Measurements from ENCODE around the gene DND1. TPM values are rescaled to one million over a fixed set of nuclear protein-coding genes. Genes with fewer than 3 reads are reported as not detected.
"Not testable (repeated sequence)": the region's sequence is repeated elsewhere in the genome, so short reads cannot be mapped to it uniquely, and the experiment has no call there.

Gene DND1
- total RNA-seq, 2 donors from 2014 or later, result 3.3 to 7.8 TPM

- H3K9me3 Mint-ChIP-seq, result no peaks in the 10 kb centered on the region
- peaks cover 15 to 17% of the 10 kb centered on the region in 2 donors for H3K27me3 Mint-ChIP-seq
- peaks cover 19 to 21% of the 10 kb centered on the region in 2 donors for H3K4me1 Mint-ChIP-seq (ENCODE audit: low read depth in 2 of 2)
- H3K36me3 Mint-ChIP-seq, result no peaks in the 10 kb centered on the region
- peak overlapping the region; percentile 89 for H3K4me3 Mint-ChIP-seq
- DNase-seq (ENCODE audit: low spot score) (no peak), ATAC-seq (peak in 1 of 2 donors; percentile 39)
- H3K27ac Mint-ChIP-seq, result no peak overlapping the region
These were observed 41.5 kb downstream of the DND1 start for GRCh38 chr5:140631831-140632365.

- DNase-seq (ENCODE audit: low spot score) (no peak), ATAC-seq (no peak)
- H3K36me3 Mint-ChIP-seq, result no peaks in the 10 kb centered on the region
- H3K4me3 Mint-ChIP-seq, result peak overlapping the region; percentile 39
- peaks cover 17 to 18% of the 10 kb centered on the region in 2 donors for H3K27me3 Mint-ChIP-seq
- H3K9me3 Mint-ChIP-seq, result no peaks in the 10 kb centered on the region
- H3K4me1 Mint-ChIP-seq (ENCODE audit: low read depth in 2 of 2), result peaks cover 19 to 21% of the 10 kb centered on the region in 2 donors
- no peak overlapping the region for H3K27ac Mint-ChIP-seq
These were observed 42.3 kb downstream of the DND1 start for GRCh38 chr5:140631036-140631417.

GRCh38 chr5:140630292-140631035, 42.9 kb downstream of the DND1 start:
- ATAC-seq (no peak), DNase-seq (ENCODE audit: low spot score) (no peak)
- H3K27ac Mint-ChIP-seq, result no peak overlapping the region
- peaks cover 19 to 22% of the 10 kb centered on the region in 2 donors for H3K27me3 Mint-ChIP-seq
- peaks cover 19 to 21% of the 10 kb centered on the region in 2 donors for H3K4me1 Mint-ChIP-seq (ENCODE audit: low read depth in 2 of 2)
- H3K36me3 Mint-ChIP-seq, result no peaks in the 10 kb centered on the region
- H3K4me3 Mint-ChIP-seq, result peak overlapping the region; percentile 39
- no peaks in the 10 kb centered on the region for H3K9me3 Mint-ChIP-seq

GRCh38 chr5:140628711-140629110, 44.7 kb downstream of the DND1 start:
- Mint-ChIP-seq H3K4me3 (no peak overlapping the region), H3K4me1 (ENCODE audit: low read depth in 2 of 2) (peaks cover 16 to 17% of the 10 kb centered on the region in 2 donors), H3K9me3 (no peaks in the 10 kb centered on the region), H3K27ac (no peak overlapping the region), H3K27me3 (peaks cover 21 to 26% of the 10 kb centered on the region in 2 donors), H3K36me3 (no peaks in the 10 kb centered on the region)
- ATAC-seq (no peak), DNase-seq (ENCODE audit: low spot score) (no peak)

- no peak for ATAC-seq
- peaks cover 9 to 12% of the 10 kb centered on the region in 2 donors for H3K4me1 Mint-ChIP-seq (ENCODE audit: low read depth in 2 of 2)
These were observed 45.4 kb downstream of the DND1 start for GRCh38 chr5:140627972-140628371.

GRCh38 chr5:140624886-140625285, 48.5 kb downstream of the DND1 start:
- H3K4me1 Mint-ChIP-seq (ENCODE audit: low read depth in 2 of 2); H3K36me3 Mint-ChIP-seq; H3K27ac Mint-ChIP-seq: not testable (repeated sequence)

More at GRCh38 chr5:140627972-140628371, 45.4 kb downstream of the DND1 start:
- H3K9me3 Mint-ChIP-seq, result no peaks in the 10 kb centered on the region
- H3K27ac Mint-ChIP-seq, result no peak overlapping the region
- H3K36me3 Mint-ChIP-seq, result no peaks in the 10 kb centered on the region
- DNase-seq (ENCODE audit: low spot score), result no peak
- H3K4me3 Mint-ChIP-seq, result no peak overlapping the region
- peaks cover 17 to 26% of the 10 kb centered on the region in 2 donors for H3K27me3 Mint-ChIP-seq

GRCh38 chr5:140623061-140623460, 50.3 kb downstream of the DND1 start:
- not testable (repeated sequence) for H3K36me3 Mint-ChIP-seq; H3K9me3 Mint-ChIP-seq; ATAC-seq; DNase-seq (ENCODE audit: low spot score); H3K4me3 Mint-ChIP-seq; H3K4me1 Mint-ChIP-seq (ENCODE audit: low read depth in 2 of 2); H3K27ac Mint-ChIP-seq
- peaks cover 19 to 32% of the 10 kb centered on the region in 2 donors for H3K27me3 Mint-ChIP-seq

More at GRCh38 chr5:140624886-140625285, 48.5 kb downstream of the DND1 start:
- not testable (repeated sequence) for DNase-seq (ENCODE audit: low spot score); H3K4me3 Mint-ChIP-seq; H3K9me3 Mint-ChIP-seq; ATAC-seq
- peaks cover 19 to 24% of the 10 kb centered on the region in 2 donors for H3K27me3 Mint-ChIP-seq

GRCh38 chr5:140622301-140622700, 51.1 kb downstream of the DND1 start:
- H3K27ac Mint-ChIP-seq, result no peak overlapping the region
- no peak for ATAC-seq
- peaks cover 22 to 36% of the 10 kb centered on the region in 2 donors for H3K27me3 Mint-ChIP-seq
- no peaks in the 10 kb centered on the region for H3K4me1 Mint-ChIP-seq (ENCODE audit: low read depth in 2 of 2)
- DNase-seq (ENCODE audit: low spot score), result no peak
- H3K36me3 Mint-ChIP-seq, result no peaks in the 10 kb centered on the region
- H3K4me3 Mint-ChIP-seq, result no peak overlapping the region
- no peaks in the 10 kb centered on the region for H3K9me3 Mint-ChIP-seq

Other genes starting within 250 kb of the DND1 start
- 1 to 10 TPM; 7.0 to 8.6 TPM for gene EIF4EBP3, start 125.9 kb downstream of the DND1 start, total RNA-seq
- 10 to 100 TPM; 61.4 to 64.7 TPM for gene SRA1, start 116.1 kb downstream of the DND1 start, total RNA-seq
- gene APBB3, start 109.0 kb downstream of the DND1 start, total RNA-seq, result 10 to 100 TPM; 12.8 to 25.8 TPM
- 10 to 100 TPM; 73.8 to 97.3 TPM for gene SLC35A4, start 108.7 kb downstream of the DND1 start, total RNA-seq
- gene CD14, start 40.4 kb downstream of the DND1 start, total RNA-seq, result under 1 TPM; 0.92 to 1.00 TPM
- gene TMCO6, start 34.1 kb downstream of the DND1 start, total RNA-seq, result 10 to 100 TPM; 11.6 to 30.3 TPM
- gene NDUFA2, start 25.9 kb downstream of the DND1 start, total RNA-seq, result 10 to 100 TPM; 56.2 to 56.8 TPM
- 10 to 100 TPM; 78.9 to 93.2 TPM for gene IK, start 25.7 kb downstream of the DND1 start, total RNA-seq
- 10 to 100 TPM; 43.7 to 52.7 TPM for gene WDR55, start 8.7 kb downstream of the DND1 start, total RNA-seq
- 100 to 1,000 TPM; 104 to 113 TPM for gene HARS1, start 17.8 kb upstream of the DND1 start, total RNA-seq
- gene HARS2, start 17.9 kb upstream of the DND1 start, total RNA-seq, result 10 to 100 TPM; 28.2 to 33.9 TPM
- 10 to 100 TPM; 57.0 to 62.1 TPM for gene ZMAT2, start 26.9 kb upstream of the DND1 start, total RNA-seq
- not detected for gene PCDHA1, start 112.6 kb upstream of the DND1 start, total RNA-seq
- gene PCDHA2, start 121.3 kb upstream of the DND1 start, total RNA-seq, result not detected
- gene PCDHA3, start 127.5 kb upstream of the DND1 start, total RNA-seq, result not detected
- not detected for gene PCDHA4, start 133.5 kb upstream of the DND1 start, total RNA-seq
- not detected for gene PCDHA5, start 148.0 kb upstream of the DND1 start, total RNA-seq
- gene PCDHA6, start 154.4 kb upstream of the DND1 start, total RNA-seq, result not detected
- gene PCDHA7, start 160.7 kb upstream of the DND1 start, total RNA-seq, result not detected
- not detected for gene PCDHA8, start 167.6 kb upstream of the DND1 start, total RNA-seq
- not detected for gene PCDHA9, start 174.8 kb upstream of the DND1 start, total RNA-seq
- not detected for gene PCDHA10, start 182.3 kb upstream of the DND1 start, total RNA-seq
- gene PCDHA11, start 195.4 kb upstream of the DND1 start, total RNA-seq, result not detected
- not detected for gene PCDHA12, start 201.7 kb upstream of the DND1 start, total RNA-seq
- not detected for gene PCDHA13, start 208.5 kb upstream of the DND1 start, total RNA-seq

Data from natural killer cell treated with Interleukin-12 subunit alpha and Interleukin-12 subunit beta and Interleukin-15 and Interleukin-18, amount 100 ng/mL, for 72 hours (primary cell).